HG02642 (cell line): Measurements from ENCODE around the gene CDC25C.

Experiments used
- ATAC-seq: cut with Tn5 transposase; IDR thresholded peaks from one replicate; pipeline ENCODE4 v1.9.1; 2021; ENCODE audit warnings: mild to moderate bottlenecking; ENCODE audit not compliant: unreplicated experiment, poor library complexity

CDC25C gene

DNA sequence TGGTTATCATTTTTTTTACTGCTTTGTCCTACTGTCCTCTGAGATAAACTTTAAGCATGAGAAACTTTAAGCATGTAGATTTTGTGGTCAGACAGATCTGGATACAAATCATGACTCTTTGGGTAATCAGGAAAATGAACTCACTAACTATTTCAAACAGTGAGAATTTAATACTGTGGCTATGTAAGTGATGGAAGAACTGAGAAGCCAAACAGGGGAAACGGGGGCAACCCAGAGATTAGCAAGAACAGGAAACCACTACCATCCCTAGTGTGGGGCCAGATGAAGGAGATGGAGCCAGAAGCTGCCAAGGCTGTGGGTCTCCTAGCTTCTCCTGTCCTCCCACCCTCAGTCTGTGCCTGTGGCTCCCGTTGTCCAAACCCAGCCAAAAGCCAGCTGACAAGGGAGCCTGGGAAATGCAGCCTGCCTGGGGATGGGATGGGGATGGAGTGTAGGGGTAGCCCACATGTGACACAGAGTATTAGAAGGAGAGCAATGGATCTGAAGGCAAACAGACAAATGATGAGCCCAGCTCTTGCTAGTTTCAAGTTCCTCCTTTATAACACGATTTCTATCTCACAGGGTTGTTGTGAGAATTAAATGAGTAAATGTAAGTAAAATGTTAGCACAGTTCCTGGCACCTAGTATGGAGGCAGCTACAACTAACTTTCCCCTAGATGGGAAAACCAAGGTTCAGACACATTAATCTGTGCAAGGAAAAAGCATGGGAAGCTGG is 90.8 kb downstream of the CDC25C start:
- no peak for ATAC-seq

DNA sequence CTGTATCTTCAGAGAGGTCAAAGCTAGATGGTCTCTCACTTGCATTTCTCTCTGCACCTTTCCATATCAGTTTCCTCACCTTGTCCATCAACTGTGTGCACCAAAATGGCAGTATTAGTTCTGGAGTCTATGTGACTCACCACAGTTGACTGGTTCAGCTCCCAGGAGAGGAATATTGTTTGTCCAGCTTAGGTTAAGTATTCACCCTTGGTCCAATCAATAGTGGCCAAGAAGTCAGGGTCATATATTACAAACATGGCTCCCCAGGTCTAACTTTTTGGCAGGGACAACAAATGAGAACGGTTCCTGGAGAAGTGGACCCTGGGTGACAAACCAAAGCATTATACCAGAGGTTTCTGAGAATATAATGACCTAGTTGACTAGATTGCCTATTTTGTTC is 93.6 kb downstream of the CDC25C start:
- ATAC-seq: no peak
